ENCODE measurements around the gene CORO7. TPM values are rescaled to one million over a fixed set of nuclear protein-coding genes. Genes with fewer than 3 reads are reported as not detected.
A peak's percentile ranks its signal among the peaks of the same experiment; 100 is the strongest.
"Not testable (repeated sequence)": the region's sequence is repeated elsewhere in the genome, so short reads cannot be mapped to it uniquely, and the experiment has no call there.

CORO7 gene
- total RNA-seq, 1 donor from 2014 or later, result 24.8 TPM

GRCh38 chr16:4338712-4339299 lies 77.6 kb downstream of the CORO7 start:
- DNase-seq (ENCODE audit: low read depth in 2 of 2), result no peak

- no peak for DNase-seq (ENCODE audit: low read depth in 2 of 2)
Observed at GRCh38 chr16:4338125-4338582, 78.2 kb downstream of the CORO7 start.

- DNase-seq (ENCODE audit: low read depth in 2 of 2), result no peak
Observed at GRCh38 chr16:4337540-4338088, 78.8 kb downstream of the CORO7 start.

GRCh38 chr16:4336701-4337539 lies 79.5 kb downstream of the CORO7 start:
- DNase-seq (ENCODE audit: low read depth in 2 of 2), result no peak

GRCh38 chr16:4334724-4335495 lies 81.5 kb downstream of the CORO7 start:
- no peak for DNase-seq (ENCODE audit: low read depth in 2 of 2)

GRCh38 chr16:4333714-4334113 lies 82.7 kb downstream of the CORO7 start:
- not testable (repeated sequence) for DNase-seq (ENCODE audit: low read depth in 2 of 2)

- no peak for DNase-seq (ENCODE audit: low read depth in 2 of 2)
Observed at GRCh38 chr16:4333308-4333638, 83.1 kb downstream of the CORO7 start.

- DNase-seq (ENCODE audit: low read depth in 2 of 2), result no peak
Observed at GRCh38 chr16:4332623-4333307, 83.6 kb downstream of the CORO7 start.

GRCh38 chr16:4332083-4332482 lies 84.3 kb downstream of the CORO7 start:
- DNase-seq (ENCODE audit: low read depth in 2 of 2), result no peak

GRCh38 chr16:4330277-4330874 lies 86.0 kb downstream of the CORO7 start:
- peak; percentile 47 to 76 for DNase-seq (ENCODE audit: low read depth in 2 of 2)

GRCh38 chr16:4328782-4329775 lies 87.3 kb downstream of the CORO7 start:
- no peak for DNase-seq (ENCODE audit: low read depth in 2 of 2)

GRCh38 chr16:4328046-4328781 lies 88.2 kb downstream of the CORO7 start:
- DNase-seq (ENCODE audit: low read depth in 2 of 2), result peak; percentile 43 to 78

GRCh38 chr16:4327386-4328045 lies 88.9 kb downstream of the CORO7 start:
- no peak for DNase-seq (ENCODE audit: low read depth in 2 of 2)

- no peak for DNase-seq (ENCODE audit: low read depth in 2 of 2)
Observed at GRCh38 chr16:4325253-4325758, 91.1 kb downstream of the CORO7 start.

- DNase-seq (ENCODE audit: low read depth in 2 of 2), result no peak
Observed at GRCh38 chr16:4324492-4325252, 91.7 kb downstream of the CORO7 start.

GRCh38 chr16:4323845-4324488 lies 92.4 kb downstream of the CORO7 start:
- no peak for DNase-seq (ENCODE audit: low read depth in 2 of 2)

Data from dermis microvascular lymphatic vessel endothelial cell (primary cell).